Trophoblast cell (in vitro differentiated cells and primary cell): ENCODE results near the gene TFF2.

Experiments used
- DNase-seq, 2 donors: peaks; one replicate each; pipeline ENCODE4 v3.0.0-alpha.2; 2016
- H2AFZ ChIP-seq: 2 replicates; pipeline ENCODE4 v1.6.1; 2013; ENCODE audit warnings: low read length, moderate library complexity, mild to moderate bottlenecking; ENCODE audit not compliant: insufficient read depth, poor library complexity
- H2AK5ac ChIP-seq: 2 replicates; pipeline ENCODE4 v1.6.1; 2013; ENCODE audit warnings: mild to moderate bottlenecking, low read length
- H2BK120ac ChIP-seq: 2 replicates; pipeline ENCODE4 v1.6.1; 2013; ENCODE audit warnings: low read length, mild to moderate bottlenecking, moderate library complexity; ENCODE audit not compliant: insufficient read depth, poor library complexity
- H2BK12ac ChIP-seq: 2 replicates; pipeline ENCODE4 v1.6.1; 2013; ENCODE audit warnings: mild to moderate bottlenecking, low read length, moderate library complexity
- H2BK5ac ChIP-seq: 2 replicates; pipeline ENCODE4 v1.6.1; 2013; ENCODE audit warnings: low read length, low read depth, moderate library complexity, mild to moderate bottlenecking; ENCODE audit not compliant: poor library complexity
- H3K14ac ChIP-seq: 2 replicates; pipeline ENCODE4 v1.6.1; 2013; ENCODE audit warnings: mild to moderate bottlenecking, low read length
- H3K18ac ChIP-seq: 2 replicates; pipeline ENCODE4 v1.6.1; 2013; ENCODE audit warnings: mild to moderate bottlenecking, low read length
- H3K23ac ChIP-seq: 2 replicates; pipeline ENCODE4 v1.6.1; 2013; ENCODE audit warnings: low read length
- H3K27ac ChIP-seq: 2 replicates; pipeline ENCODE4 v1.5.1; 2013; ENCODE audit warnings: low read depth, mild to moderate bottlenecking, inconsistent platforms, low read length, moderate library complexity
- H3K27me3 ChIP-seq: 2 replicates; pipeline ENCODE4 v1.6.1; 2013; ENCODE audit warnings: inconsistent platforms, mild to moderate bottlenecking, low read length, moderate library complexity; ENCODE audit not compliant: insufficient read depth
- H3K36me3 ChIP-seq, 2 experiments: 1 replicate in 1 of 2; 2 replicates in 1 of 2; pipeline ENCODE4 v1.6.1; 2013; ENCODE audit warnings: low read length in 2 of 2, mild to moderate bottlenecking in 2 of 2, moderate library complexity in 1 of 2; ENCODE audit not compliant: insufficient read depth in 2 of 2, control insufficient read depth in 1 of 2
- H3K4ac ChIP-seq: 2 replicates; pipeline ENCODE4 v1.6.1; 2013; ENCODE audit warnings: low read depth, mild to moderate bottlenecking, low read length, moderate library complexity
- H3K4me1 ChIP-seq, 2 experiments: 1 replicate in 1 of 2; 2 replicates in 1 of 2; pipeline ENCODE4 v1.6.1; 2013; ENCODE audit warnings: low read length in 2 of 2, mild to moderate bottlenecking in 2 of 2, moderate library complexity in 1 of 2; ENCODE audit not compliant: insufficient read depth in 2 of 2, control insufficient read depth in 1 of 2
- H3K4me2 ChIP-seq: 2 replicates; pipeline ENCODE4 v1.6.1; 2013; ENCODE audit warnings: inconsistent platforms, mild to moderate bottlenecking, low read length, moderate library complexity
- H3K4me3 ChIP-seq: 2 replicates; pipeline ENCODE4 v1.5.1; 2013; ENCODE audit warnings: mild to moderate bottlenecking, low read depth, low read length, inconsistent platforms
- H3K79me1 ChIP-seq: one replicate; pipeline ENCODE4 v1.6.1; 2013; ENCODE audit warnings: low read length
- H3K79me2 ChIP-seq: 2 replicates; pipeline ENCODE4 v1.6.1; 2013; ENCODE audit warnings: low read length, mild to moderate bottlenecking; ENCODE audit not compliant: control insufficient read depth, insufficient read depth, poor library complexity
- H3K9ac ChIP-seq: 2 replicates; pipeline ENCODE4 v1.6.1; 2013; ENCODE audit warnings: mild to moderate bottlenecking, low read length
- H3K9me3 ChIP-seq: 2 replicates; pipeline ENCODE4 v1.6.1; 2013; ENCODE audit warnings: low read depth, mild to moderate bottlenecking, control low read depth, inconsistent platforms, low read length; ENCODE audit not compliant: insufficient read depth
- H4K12ac ChIP-seq: 2 replicates; pipeline ENCODE4 v1.6.1; 2013; ENCODE audit warnings: low read depth, mild to moderate bottlenecking, low read length, moderate library complexity
- H4K8ac ChIP-seq: 2 replicates; pipeline ENCODE4 v1.6.1; 2013; ENCODE audit warnings: low read depth, mild to moderate bottlenecking, low read length, moderate library complexity
- H4K91ac ChIP-seq: one replicate; pipeline ENCODE4 v1.6.1; 2013; ENCODE audit warnings: low read depth, mild to moderate bottlenecking, low read length, moderate library complexity
- WGBS: extraction: QIAGEN DNeasy Blood & Tissue Kit; methylation state at CpG from one replicate; pipeline ENCODE4 v1.1.7; 2013; ENCODE audit warnings: missing lambda C conversion rate; ENCODE audit not compliant: insufficient read length, insufficient coverage; ENCODE audit errors: extremely low coverage; 5-methylcytosine and 5-hydroxymethylcytosine counted together

Gene TFF2

DNA sequence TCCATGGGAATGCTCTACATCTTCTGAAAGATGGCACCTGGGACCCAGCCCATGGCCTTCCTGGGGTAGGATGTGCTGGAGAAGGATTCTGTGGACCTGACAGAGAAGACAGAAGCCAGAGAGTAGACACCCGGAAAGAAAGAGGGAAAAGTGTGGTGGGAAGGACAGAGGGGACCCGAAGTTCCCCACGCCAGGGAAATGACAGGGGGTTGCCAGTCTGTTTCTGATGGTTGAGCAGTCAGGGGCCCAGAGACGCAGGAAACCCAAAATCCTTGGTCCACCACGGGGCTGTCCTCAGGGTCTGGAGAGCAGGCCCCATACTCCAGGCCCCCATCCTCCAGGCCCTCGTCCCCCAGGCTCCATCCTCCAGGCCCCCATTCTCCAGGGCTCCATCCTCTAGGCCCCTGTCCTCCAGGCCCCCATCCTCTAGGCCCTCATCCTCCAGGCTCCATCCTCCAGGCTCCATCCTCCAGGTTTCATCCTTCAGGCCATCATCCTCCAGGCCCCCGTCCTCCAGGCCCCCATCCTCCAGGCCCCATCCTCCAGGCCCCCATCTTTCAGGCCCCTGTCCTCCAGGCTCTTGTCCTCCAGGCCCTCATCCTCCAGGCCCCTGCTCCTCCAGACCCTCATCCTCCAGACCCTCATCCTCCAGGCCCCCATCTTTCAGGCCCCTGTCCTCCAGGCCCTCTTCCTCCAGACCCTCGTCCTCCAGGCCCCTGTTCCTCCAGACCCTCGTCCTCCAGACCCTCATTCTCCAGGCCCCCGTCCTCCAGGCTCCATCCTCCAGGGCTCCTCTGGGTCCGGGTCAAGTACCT lies 1.0 kb upstream of the TFF2 start:
- H2BK120ac ChIP-seq = no peak overlapping the region

DNA sequence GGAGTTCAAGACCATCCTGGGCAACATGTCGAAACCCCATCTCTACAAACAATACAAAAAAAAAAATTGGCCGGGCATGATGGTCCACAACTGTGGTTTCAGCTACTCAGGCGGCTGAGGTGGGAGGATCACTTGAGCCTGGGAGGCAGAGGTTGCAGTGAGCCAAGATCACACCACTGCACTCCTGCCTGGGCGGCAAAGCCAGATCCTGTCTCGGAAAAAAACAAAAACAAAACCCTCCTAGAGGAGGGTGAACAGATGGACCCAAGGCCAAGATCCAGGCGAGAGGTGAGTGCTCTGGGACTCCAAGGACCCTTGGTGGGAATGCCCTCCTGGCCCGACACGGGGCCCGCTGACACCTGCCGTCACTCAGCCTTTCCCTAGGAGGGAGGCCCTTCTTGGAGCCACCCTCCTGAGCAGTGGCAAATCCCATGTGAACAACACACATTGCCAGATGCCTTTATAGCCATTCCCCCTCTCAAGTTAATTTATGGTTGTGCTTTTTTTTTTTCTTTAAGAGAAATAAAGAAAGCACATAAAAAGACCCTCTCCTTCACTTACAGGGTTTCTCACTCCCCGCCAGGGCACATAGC lies 380 bp downstream of the TFF2 start:
- Histone ChIP-seq H3K4ac (no peak overlapping the region), H3K23ac (no peak overlapping the region), H3K27ac (no peak overlapping the region), H4K12ac (no peak overlapping the region), H2BK12ac (no peak overlapping the region), H4K8ac (no peak overlapping the region), H3K36me3 (no peaks in the 10 kb centered on the region), H2AFZ (no peak overlapping the region), H3K9ac (no peak overlapping the region), H3K18ac (no peak overlapping the region), H2BK120ac (no peak overlapping the region), H4K91ac (no peak overlapping the region), H3K9me3 (no peaks in the 10 kb centered on the region), H2AK5ac (no peak overlapping the region), H3K27me3 (no peaks in the 10 kb centered on the region), H3K79me1 (no peaks in the 10 kb centered on the region), H2BK5ac (no peak overlapping the region), H3K79me2 (no peaks in the 10 kb centered on the region), H3K4me3 (no peak overlapping the region), H3K4me1 (no peaks in the 10 kb centered on the region), H3K4me2 (no peak overlapping the region), H3K14ac (no peak overlapping the region)
- no peak for DNase-seq
- WGBS = no CpG with 5 or more reads among the region's 11 CpGs

More for the DNA sequence above, 1.0 kb upstream of the TFF2 start:
- no peaks in the 10 kb centered on the region for H3K27me3 ChIP-seq
- H3K14ac ChIP-seq = no peak overlapping the region
- no peak overlapping the region for H3K4me2 ChIP-seq
- no peak overlapping the region for H3K27ac ChIP-seq
- no peaks in the 10 kb centered on the region for H3K79me1 ChIP-seq
- H3K18ac ChIP-seq = no peak overlapping the region
- H4K12ac ChIP-seq = no peak overlapping the region
- H2BK12ac ChIP-seq = no peak overlapping the region
- no peak overlapping the region for H2AFZ ChIP-seq
- no peak overlapping the region for H3K4me3 ChIP-seq
- no peak overlapping the region for H3K4ac ChIP-seq
- H3K23ac ChIP-seq = no peak overlapping the region
- H4K91ac ChIP-seq = no peak overlapping the region
- DNase-seq = no peak
- no CpG with 5 or more reads among the region's 11 CpGs for WGBS
- no peaks in the 10 kb centered on the region for H3K9me3 ChIP-seq
- no peak overlapping the region for H3K9ac ChIP-seq
- no peak overlapping the region for H4K8ac ChIP-seq
- H3K36me3 ChIP-seq = no peaks in the 10 kb centered on the region
- H3K79me2 ChIP-seq = no peaks in the 10 kb centered on the region
- no peak overlapping the region for H2BK5ac ChIP-seq
- H2AK5ac ChIP-seq = no peak overlapping the region
- H3K4me1 ChIP-seq = no peaks in the 10 kb centered on the region

DNA sequence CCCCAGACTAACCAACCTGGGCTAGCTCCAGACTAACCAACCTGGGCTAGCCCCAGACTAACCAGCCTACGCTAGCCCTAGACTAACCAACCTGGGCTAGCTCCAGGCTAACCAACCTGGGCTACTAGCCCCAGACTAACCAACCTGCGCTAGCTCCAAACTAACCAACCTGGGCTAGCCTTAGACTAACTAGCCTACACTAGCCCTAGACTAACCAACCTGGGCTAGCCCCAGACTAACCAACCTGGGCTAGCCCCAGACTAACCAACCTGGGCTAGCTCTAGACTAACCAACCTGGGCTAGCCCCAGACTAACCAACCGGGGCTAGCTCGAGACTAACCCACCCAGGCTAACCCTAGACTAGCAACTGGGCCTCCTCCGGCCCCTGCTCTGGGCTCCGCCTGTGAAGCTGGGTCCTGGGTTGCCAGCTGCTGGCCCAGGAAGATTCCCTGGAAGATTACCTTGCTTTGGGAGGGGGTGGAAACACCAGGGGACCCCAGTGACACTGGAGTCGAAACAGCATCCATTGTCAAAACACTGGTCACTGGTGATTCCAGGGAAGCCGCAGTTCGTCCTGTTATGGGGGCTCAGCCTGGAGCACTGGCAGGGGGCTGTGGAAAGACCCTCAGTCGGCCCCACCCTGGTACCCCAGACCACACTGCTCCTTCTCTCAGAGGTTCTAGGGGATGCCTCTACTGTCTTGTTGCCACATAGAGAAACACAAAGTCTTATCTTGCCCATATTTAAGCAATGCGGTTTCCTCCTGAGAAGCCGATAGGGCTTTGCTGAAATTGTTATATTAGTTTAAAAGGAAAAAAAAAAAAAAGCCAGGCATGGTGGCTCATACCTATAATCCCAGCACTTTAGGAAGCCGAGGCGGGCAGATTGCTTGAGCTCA lies 1.1 kb downstream of the TFF2 start:
- Histone ChIP-seq H3K27ac (no peak overlapping the region), H3K14ac (no peak overlapping the region), H3K4ac (no peak overlapping the region), H3K4me1 (no peaks in the 10 kb centered on the region), H2AK5ac (no peak overlapping the region), H3K23ac (no peak overlapping the region), H3K18ac (no peak overlapping the region), H2AFZ (no peak overlapping the region), H4K12ac (no peak overlapping the region), H3K36me3 (no peaks in the 10 kb centered on the region), H2BK120ac (no peak overlapping the region), H4K8ac (no peak overlapping the region), H3K79me2 (no peaks in the 10 kb centered on the region), H4K91ac (no peak overlapping the region), H2BK12ac (no peak overlapping the region), H3K9me3 (no peaks in the 10 kb centered on the region), H3K9ac (no peak overlapping the region), H3K4me3 (no peak overlapping the region), H3K79me1 (no peaks in the 10 kb centered on the region), H2BK5ac (no peak overlapping the region), H3K4me2 (no peak overlapping the region), H3K27me3 (no peaks in the 10 kb centered on the region)
- no peak for DNase-seq
- WGBS = no CpG with 5 or more reads among the region's 14 CpGs

- Histone ChIP-seq H3K27me3 (no peaks in the 10 kb centered on the region), H3K79me1 (no peaks in the 10 kb centered on the region), H3K18ac (no peak overlapping the region), H3K4me1 (no peaks in the 10 kb centered on the region), H4K91ac (no peak overlapping the region), H3K4me2 (no peak overlapping the region), H2AK5ac (no peak overlapping the region), H3K9me3 (no peaks in the 10 kb centered on the region), H3K4ac (no peak overlapping the region), H2BK12ac (no peak overlapping the region), H3K23ac (no peak overlapping the region), H3K79me2 (no peaks in the 10 kb centered on the region), H3K36me3 (no peaks in the 10 kb centered on the region), H4K12ac (no peak overlapping the region), H3K9ac (no peak overlapping the region), H3K27ac (no peak overlapping the region), H2BK120ac (no peak overlapping the region), H2AFZ (no peak overlapping the region), H3K14ac (no peak overlapping the region), H3K4me3 (no peak overlapping the region), H4K8ac (no peak overlapping the region), H2BK5ac (no peak overlapping the region)
- no peak for DNase-seq
- no CpG with 5 or more reads among the region's 2 CpGs for WGBS
Observed at GRCh38 chr21:42348762-42349161, 2.0 kb downstream of the TFF2 start.
